ENCODE data around the gene RPRD1B. TPM values are rescaled to one million over a fixed set of nuclear protein-coding genes. Genes with fewer than 3 reads are reported as not detected.

RPRD1B gene
- total RNA-seq, 3 donors from 2014 or later: 21.4 to 33.8 (median 31.3) TPM

DNA sequence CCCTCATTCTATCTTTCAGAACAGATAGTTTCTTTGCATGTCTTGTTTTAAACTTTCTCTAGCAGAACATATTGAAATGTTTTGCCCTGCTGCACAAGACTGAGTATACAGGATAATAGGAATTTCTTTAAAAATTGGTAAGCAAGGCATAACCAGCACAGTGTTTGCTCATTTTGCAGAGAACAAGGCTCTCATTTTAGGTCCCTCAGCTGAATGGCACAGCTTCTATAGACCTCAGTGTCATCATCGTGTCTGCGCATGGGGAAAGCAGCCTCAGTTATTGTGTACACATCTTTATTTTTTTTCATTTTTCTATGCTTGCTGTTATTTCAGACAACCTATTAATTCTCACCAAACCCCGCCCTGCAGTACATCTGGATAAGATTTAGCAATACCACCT is 36.0 kb upstream of the RPRD1B start:
- no peak overlapping the region for H3K27ac ChIP-seq
- H3K27me3 ChIP-seq: no peaks in the 10 kb centered on the region
- no peak for DNase-seq (ENCODE audit: low spot score in 2 of 2)
- TF ChIP-seq POLR2A (IDR thresholded peaks at IDR 0.05) (no peak), POLR2AphosphoS5 (IDR thresholded peaks at IDR 0.05) (no peak)
- TF ChIP-seq, protein P1, sequence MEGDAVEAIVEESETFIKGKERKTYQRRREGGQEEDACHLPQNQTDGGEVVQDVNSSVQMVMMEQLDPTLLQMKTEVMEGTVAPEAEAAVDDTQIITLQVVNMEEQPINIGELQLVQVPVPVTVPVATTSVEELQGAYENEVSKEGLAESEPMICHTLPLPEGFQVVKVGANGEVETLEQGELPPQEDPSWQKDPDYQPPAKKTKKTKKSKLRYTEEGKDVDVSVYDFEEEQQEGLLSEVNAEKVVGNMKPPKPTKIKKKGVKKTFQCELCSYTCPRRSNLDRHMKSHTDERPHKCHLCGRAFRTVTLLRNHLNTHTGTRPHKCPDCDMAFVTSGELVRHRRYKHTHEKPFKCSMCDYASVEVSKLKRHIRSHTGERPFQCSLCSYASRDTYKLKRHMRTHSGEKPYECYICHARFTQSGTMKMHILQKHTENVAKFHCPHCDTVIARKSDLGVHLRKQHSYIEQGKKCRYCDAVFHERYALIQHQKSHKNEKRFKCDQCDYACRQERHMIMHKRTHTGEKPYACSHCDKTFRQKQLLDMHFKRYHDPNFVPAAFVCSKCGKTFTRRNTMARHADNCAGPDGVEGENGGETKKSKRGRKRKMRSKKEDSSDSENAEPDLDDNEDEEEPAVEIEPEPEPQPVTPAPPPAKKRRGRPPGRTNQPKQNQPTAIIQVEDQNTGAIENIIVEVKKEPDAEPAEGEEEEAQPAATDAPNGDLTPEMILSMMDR (IDR thresholded peaks at IDR 0.05): no peak
- no peaks in the 10 kb centered on the region for H3K9me3 ChIP-seq
- no peak overlapping the region for H3K4me3 ChIP-seq
- peaks cover 7% of the 10 kb centered on the region for H3K36me3 ChIP-seq
- intact Hi-C loops (cut with DNase I; ENCODE audit: low total_unique reads): no loop called here
- H3K4me1 ChIP-seq: no peaks in the 10 kb centered on the region

DNA sequence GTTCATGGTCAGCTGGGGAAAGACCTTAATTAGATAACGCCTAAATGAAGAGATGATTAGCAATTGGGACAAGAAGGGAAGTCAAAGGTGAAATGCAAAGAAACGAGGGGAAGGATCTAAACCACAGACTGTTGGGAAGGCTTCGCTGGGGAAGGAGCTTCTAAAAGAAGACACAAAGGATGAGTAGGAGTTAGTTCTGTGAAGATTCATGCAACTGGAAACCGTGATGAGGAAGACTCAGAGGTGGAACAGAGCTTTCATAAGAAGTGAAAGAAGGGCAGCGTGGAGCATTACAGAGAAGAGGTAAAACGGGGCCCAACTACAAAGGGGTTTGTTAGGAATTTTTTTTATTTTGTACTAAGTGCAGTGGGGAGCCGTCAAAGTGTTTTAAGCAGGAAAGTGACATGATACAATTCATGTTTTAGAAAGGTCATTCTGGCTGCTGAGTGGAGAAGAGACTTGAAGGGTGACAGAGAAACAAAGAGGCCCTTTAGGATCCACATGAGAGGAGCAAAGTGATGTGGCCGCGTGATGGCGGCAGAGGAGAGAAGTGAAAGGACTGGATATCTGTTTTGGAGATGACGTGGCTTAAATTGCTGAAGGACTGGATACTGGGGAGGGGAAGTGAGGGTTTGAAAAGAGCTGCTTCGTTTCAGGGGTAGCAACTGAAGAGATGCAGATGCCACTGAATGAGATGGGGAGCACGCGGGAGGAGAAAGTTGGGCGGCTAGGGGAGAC is 33.9 kb upstream of the RPRD1B start:
- Histone ChIP-seq H3K27me3 (no peaks in the 10 kb centered on the region), H3K4me3 (no peak overlapping the region), H3K36me3 (peaks cover 7% of the 10 kb centered on the region), H3K4me1 (no peaks in the 10 kb centered on the region), H3K27ac (no peak overlapping the region), H3K9me3 (no peaks in the 10 kb centered on the region)
- TF ChIP-seq, protein P1 (IDR thresholded peaks at IDR 0.05): no peak
- no peak for TF ChIP-seq POLR2A (IDR thresholded peaks at IDR 0.05)
- no peak for TF ChIP-seq POLR2AphosphoS5 (IDR thresholded peaks at IDR 0.05)
- DNase-seq (ENCODE audit: low spot score in 2 of 2): no peak
- intact Hi-C loops (cut with DNase I; ENCODE audit: low total_unique reads): no loop called here

DNA sequence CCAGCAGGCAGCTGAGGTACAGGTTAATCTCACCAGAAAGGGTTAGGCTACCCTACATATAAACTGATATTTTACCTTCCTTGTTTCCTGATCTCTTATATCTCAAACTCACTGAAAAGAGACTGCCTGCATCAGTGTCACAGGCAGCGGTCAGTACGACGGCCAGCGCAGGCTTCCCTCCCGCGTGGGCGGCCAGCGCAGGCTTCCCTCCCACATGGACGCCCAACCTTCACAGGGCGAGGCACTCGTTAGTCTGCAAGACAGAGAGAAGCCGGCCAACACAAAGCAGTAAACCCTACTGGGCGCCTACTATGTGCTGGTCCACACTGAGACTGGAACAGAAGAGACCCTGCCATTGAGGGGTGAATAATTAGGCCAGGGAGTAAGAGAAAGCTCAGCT is 33.3 kb upstream of the RPRD1B start:
- Histone ChIP-seq H3K9me3 (no peaks in the 10 kb centered on the region), H3K27ac (no peak overlapping the region), H3K4me3 (no peak overlapping the region), H3K27me3 (no peaks in the 10 kb centered on the region), H3K36me3 (peaks cover 7% of the 10 kb centered on the region), H3K4me1 (no peaks in the 10 kb centered on the region)
- DNase-seq (ENCODE audit: low spot score in 2 of 2): no peak
- intact Hi-C loops (cut with DNase I; ENCODE audit: low total_unique reads): no loop called here
- TF ChIP-seq, protein P1 (IDR thresholded peaks at IDR 0.05): no peak
- no peak for TF ChIP-seq POLR2A (IDR thresholded peaks at IDR 0.05)

DNA sequence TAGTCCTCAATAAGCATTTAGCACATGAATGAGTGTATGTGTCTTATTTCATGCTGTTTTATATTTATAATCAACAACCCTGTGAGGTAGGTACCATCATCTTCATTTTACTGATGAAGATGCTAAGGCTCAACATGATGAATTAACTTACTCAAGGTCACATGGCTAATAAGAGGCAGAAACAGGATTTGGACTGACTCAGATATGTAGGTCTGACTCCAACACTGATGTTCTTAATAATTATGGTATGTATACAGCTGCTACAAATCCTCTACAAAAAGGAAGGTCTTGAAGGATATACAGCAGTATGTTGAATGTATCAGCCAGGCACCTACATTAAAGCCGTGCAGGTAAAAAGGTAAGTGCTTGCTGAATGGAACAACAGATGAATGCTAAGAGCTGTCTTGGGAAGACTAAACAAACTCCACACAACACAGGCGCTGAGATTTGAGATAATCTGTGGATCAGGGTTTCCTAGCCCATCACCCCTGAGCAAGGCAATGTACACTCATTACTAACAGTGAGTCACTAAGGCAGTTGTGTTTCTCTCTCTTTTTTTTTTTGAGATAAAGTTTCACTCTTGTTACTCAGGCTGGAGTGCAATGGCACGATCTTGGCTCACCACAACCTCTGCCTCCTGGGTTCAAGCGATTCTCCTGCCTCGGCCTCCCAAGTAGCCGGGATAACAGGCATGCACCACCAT is 32.2 kb upstream of the RPRD1B start:
- intact Hi-C loops (cut with DNase I; ENCODE audit: low total_unique reads): no loop called here
- DNase-seq (ENCODE audit: low spot score in 2 of 2): no peak
- Histone ChIP-seq H3K4me1 (no peaks in the 10 kb centered on the region), H3K9me3 (no peaks in the 10 kb centered on the region), H3K27me3 (no peaks in the 10 kb centered on the region), H3K4me3 (no peak overlapping the region), H3K27ac (no peak overlapping the region), H3K36me3 (no peaks in the 10 kb centered on the region)
- TF ChIP-seq POLR2A (IDR thresholded peaks at IDR 0.05): no peak
- TF ChIP-seq POLR2AphosphoS5 (IDR thresholded peaks at IDR 0.05): no peak
- TF ChIP-seq, protein P1 (IDR thresholded peaks at IDR 0.05): no peak

DNA sequence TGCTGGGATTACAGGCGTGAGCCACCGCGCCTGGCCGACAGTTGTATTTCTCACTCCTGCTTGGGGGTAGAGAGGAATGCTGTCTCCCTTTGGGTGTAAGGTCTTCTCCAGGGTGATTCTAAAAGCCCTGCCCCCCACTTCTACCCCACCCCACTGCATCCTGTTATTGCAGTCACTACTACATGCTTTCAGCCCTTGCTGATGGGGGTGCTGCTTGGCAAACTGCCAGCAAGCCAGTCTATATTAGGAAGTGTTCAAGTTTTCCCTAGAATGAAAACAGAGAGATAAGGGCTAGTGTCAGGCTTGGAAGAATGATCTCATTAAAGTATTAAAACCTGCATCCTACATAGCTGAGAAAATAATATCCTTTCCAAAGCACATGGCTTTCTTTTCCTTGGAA is 31.6 kb upstream of the RPRD1B start:
- H3K27ac ChIP-seq: no peak overlapping the region
- DNase-seq (ENCODE audit: low spot score in 2 of 2): no peak
- H3K9me3 ChIP-seq: no peaks in the 10 kb centered on the region
- no peaks in the 10 kb centered on the region for H3K27me3 ChIP-seq
- TF ChIP-seq, protein P1 (IDR thresholded peaks at IDR 0.05): no peak
- TF ChIP-seq POLR2AphosphoS5 (IDR thresholded peaks at IDR 0.05) (no peak), POLR2A (IDR thresholded peaks at IDR 0.05) (no peak)
- no peaks in the 10 kb centered on the region for H3K4me1 ChIP-seq
- intact Hi-C loops (cut with DNase I; ENCODE audit: low total_unique reads): no loop called here
- H3K4me3 ChIP-seq: no peak overlapping the region
- H3K36me3 ChIP-seq: no peaks in the 10 kb centered on the region
